SK-N-DZ (cell line): ENCODE data around the gene TAPBPL.
"Not testable (repeated sequence)": the region's sequence is repeated elsewhere in the genome, so short reads cannot be mapped to it uniquely, and the experiment has no call there.

Experiments
- DNase-seq: peaks from one replicate; pipeline ENCODE4 v3.0.0-alpha.2; 2015; ENCODE audit warnings: low spot score

Gene TAPBPL

GRCh38 chr12:6462234-6462995 lies 10.6 kb downstream of the TAPBPL start:
- DNase-seq: no peak

- no peak for DNase-seq
Observed at GRCh38 chr12:6463216-6463615, 11.4 kb downstream of the TAPBPL start.

- DNase-seq: no peak
Observed at GRCh38 chr12:6463858-6464257, 12.0 kb downstream of the TAPBPL start.

- DNase-seq: no peak
Observed at GRCh38 chr12:6464531-6464930, 12.7 kb downstream of the TAPBPL start.

- DNase-seq: peak; percentile 75
Observed at GRCh38 chr12:6465467-6466183, 13.8 kb downstream of the TAPBPL start.

GRCh38 chr12:6466184-6466573 lies 14.3 kb downstream of the TAPBPL start:
- DNase-seq: no peak

GRCh38 chr12:6466751-6467150 lies 14.9 kb downstream of the TAPBPL start:
- not testable (repeated sequence) for DNase-seq

- DNase-seq: not testable (repeated sequence)
Observed at GRCh38 chr12:6467571-6468282, 15.9 kb downstream of the TAPBPL start.

GRCh38 chr12:6468283-6468575 lies 16.4 kb downstream of the TAPBPL start:
- no peak for DNase-seq

- DNase-seq: no peak
Observed at GRCh38 chr12:6469092-6469491, 17.2 kb downstream of the TAPBPL start.

GRCh38 chr12:6469609-6470374 lies 17.9 kb downstream of the TAPBPL start:
- DNase-seq: no peak

GRCh38 chr12:6470375-6471163 lies 18.7 kb downstream of the TAPBPL start, which contains the start of gene VAMP1:
Gene VAMP1, minus strand, starts transcription at chr12:6470677. Its CDS starts 146 bp downstream, at chr12:6470531.
- peak; percentile 98 for DNase-seq

- DNase-seq: no peak
Observed at GRCh38 chr12:6471989-6472360, 20.1 kb downstream of the TAPBPL start.

- DNase-seq: no peak
Observed at GRCh38 chr12:6472491-6472890, 20.6 kb downstream of the TAPBPL start.

GRCh38 chr12:6475233-6475975 lies 23.6 kb downstream of the TAPBPL start:
- not testable (repeated sequence) for DNase-seq

- DNase-seq: no peak
Observed at GRCh38 chr12:6476489-6476888, 24.6 kb downstream of the TAPBPL start.

GRCh38 chr12:6477601-6478377 lies 25.9 kb downstream of the TAPBPL start:
- DNase-seq: not testable (repeated sequence)

- DNase-seq: no peak
Observed at GRCh38 chr12:6478416-6478815, 26.6 kb downstream of the TAPBPL start.

GRCh38 chr12:6488240-6488639 lies 36.4 kb downstream of the TAPBPL start:
- no peak for DNase-seq
